ENCODE measurements around the gene HDAC7. TPM values are rescaled to one million over a fixed set of nuclear protein-coding genes. Genes with fewer than 3 reads are reported as not detected.
"Not testable (repeated sequence)": the region's sequence is repeated elsewhere in the genome, so short reads cannot be mapped to it uniquely, and the experiment has no call there.

HDAC7 gene
- total RNA-seq, 1 donor from 2014 or later: 55.0 TPM

DNA sequence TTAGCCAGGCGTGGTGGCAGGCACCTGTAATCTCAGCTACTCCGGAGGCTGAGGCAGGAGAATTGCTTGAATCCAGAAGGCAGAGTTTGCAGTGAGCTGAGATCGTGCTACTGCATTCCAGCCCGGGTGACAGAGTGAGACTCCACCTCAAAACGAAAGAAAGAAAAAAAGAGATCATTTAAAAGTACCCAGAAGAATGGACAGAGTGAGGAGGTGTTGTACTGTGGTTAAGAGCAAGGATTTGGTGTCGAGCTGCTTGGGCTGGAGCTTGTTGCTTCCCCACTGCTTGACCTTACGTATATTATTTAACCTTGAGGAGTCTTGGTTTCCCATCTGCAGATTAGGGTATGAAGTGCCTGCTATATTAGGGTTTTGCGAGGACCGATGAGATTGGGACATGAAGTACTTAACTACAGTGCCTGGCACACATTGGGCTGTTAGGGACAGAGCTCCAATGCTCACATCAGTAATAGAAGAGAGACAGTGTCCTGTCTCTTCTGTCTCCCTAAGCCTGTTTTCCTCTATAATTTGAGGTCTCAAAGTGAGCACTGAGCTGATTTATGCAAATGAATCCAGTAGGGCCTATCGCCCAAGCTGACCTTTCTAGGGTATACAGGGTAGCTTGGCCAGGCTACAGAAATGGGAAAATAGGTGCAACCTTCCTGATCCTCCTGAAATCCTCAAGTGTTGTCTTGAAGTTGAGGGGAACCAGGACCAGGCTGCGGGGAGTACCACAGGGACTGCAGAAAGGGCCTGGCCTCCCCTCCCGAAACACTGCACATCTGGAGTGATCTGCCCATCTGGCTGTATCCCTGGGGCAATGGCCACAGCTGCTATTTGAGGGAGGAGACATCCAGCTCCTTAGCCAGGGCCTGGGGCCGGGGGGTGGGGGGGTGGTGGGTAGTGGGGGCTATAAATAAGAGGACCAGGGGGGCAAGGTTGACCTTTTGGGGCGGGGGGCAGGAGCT lies 8.6 kb upstream of the HDAC7 start:
- no peak for DNase-seq

GRCh38 chr12:47825173-47825639 lies 5.5 kb upstream of the HDAC7 start:
- DNase-seq: no peak

DNA sequence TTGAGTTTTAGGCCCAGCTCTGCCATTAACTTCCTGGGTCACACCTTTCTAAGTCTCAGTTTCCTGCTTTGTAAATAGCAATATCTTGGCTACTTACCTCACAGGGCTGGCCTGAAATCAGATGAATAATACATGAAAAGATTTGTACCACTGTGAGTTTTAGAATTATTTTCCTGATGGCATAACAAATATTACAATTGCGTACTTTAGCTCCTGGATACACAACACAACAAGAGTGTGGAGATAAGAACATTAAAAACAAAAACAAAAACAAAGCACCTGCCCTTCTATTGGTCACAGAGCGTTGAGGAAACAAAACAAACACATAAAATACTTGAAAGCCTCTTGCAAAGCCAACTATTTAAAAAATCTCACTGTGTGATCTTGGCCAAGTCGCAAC lies 4.9 kb upstream of the HDAC7 start:
- DNase-seq: no peak

- no peak for DNase-seq
These were observed 4.5 kb upstream of the HDAC7 start for GRCh38 chr12:47824198-47824597.

DNA sequence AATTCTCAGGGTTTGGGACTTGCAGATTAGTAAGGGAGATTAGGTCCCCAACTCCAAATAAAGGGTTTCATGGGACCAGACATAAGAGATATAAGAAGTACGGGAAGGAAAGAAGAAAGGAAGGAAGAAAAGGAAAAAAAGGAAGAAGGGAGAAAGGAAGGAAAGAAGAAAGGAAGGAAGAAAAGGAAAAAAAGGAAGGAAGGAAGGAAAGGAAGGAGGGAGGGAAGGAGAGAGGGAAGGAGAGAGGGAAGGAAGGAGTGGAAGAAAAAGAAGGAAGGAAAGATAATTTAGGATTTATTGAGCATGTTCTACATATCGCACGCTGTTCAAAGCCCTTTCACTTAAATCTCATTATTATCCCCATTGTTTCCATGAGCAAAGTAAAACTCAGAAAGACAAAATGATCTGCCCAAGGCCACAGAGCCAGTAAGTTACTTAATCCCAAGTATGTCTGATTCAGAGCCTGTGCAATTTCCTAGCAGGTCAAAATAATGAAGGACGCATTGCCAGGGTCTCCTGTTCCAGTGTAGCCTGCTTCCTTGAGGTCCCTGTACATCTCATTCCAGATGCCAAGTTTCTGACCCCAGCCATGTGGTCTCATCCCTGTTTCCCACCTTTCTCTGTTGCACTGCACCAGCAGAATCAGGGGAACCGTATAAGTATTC lies 3.9 kb upstream of the HDAC7 start:
- no peak for DNase-seq

- no peak for DNase-seq
These were observed 3.2 kb upstream of the HDAC7 start for GRCh38 chr12:47822863-47823262.

GRCh38 chr12:47822401-47822800 lies 2.7 kb upstream of the HDAC7 start:
- DNase-seq: no peak

GRCh38 chr12:47821346-47821706 lies 1.6 kb upstream of the HDAC7 start:
- DNase-seq: peak; percentile 45

- peak; percentile 93 for DNase-seq
These were observed 1.1 kb upstream of the HDAC7 start for GRCh38 chr12:47820631-47821345.

DNA sequence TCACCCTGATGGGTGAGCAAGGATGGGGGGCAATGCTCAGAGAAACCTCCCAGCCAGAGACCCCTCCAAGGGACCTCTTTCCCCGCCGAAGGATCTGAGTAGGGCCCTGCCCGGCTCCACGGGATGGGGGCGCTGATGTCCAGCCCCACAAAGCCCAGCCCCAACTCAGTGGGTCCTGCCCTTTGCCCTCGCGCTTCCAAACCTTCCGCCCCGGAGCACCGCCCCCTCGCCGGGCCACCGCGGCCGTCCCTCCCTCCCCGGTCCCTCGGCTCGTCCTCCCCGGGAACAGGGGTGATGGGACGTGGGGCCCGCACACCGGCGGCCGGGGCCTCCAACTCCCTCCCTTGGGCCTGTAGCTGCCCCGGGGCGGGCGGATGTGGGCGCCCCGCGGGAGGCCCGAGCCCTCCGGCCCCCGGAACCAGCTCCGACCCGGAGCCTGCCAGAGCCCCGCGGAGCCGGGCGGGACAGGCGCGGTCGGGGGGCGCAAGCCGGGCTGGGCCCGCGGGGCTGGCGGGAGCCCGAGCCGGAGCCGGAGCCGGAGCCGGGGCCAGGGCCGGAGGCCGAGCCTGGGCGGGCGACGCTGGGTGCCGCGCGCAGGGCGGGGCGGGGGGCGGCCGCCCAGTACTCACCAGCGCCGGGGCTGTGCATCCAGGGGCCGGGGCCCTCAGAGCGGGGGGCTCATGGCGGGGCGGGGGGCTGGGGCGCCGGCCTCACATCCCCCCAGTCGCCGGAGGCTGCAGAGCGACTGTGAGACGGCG lies 386 bp downstream of the HDAC7 start:
- DNase-seq: peak; percentile 51

- peak; percentile 69 for DNase-seq
These were observed 1.1 kb downstream of the HDAC7 start for GRCh38 chr12:47818467-47819137.

DNA sequence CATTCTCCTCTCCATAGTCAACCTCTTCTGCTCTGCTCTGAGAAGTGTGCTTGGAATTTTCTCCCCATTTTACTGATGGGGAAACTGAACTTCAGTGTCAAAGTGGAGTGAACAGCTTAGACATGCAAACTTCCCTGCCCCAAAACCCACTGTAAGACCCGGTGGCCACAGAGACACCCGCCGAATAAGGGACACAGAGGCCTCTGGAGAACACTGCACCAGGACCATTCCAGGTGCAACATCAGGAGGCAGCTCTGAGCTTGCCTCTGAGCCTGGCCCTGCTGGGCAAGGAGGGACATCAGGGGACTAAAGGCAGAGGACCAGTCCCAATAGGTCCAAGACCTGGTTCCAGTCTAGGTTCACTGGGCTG lies 1.7 kb downstream of the HDAC7 start:
- no peak for DNase-seq

- no peak for DNase-seq
These were observed 2.3 kb downstream of the HDAC7 start for GRCh38 chr12:47817272-47818006.

GRCh38 chr12:47816403-47817271 lies 3.1 kb downstream of the HDAC7 start:
- DNase-seq: peak; percentile 92

GRCh38 chr12:47815447-47815846 lies 4.3 kb downstream of the HDAC7 start:
- DNase-seq: not testable (repeated sequence)

- DNase-seq: no peak
These were observed 5.0 kb downstream of the HDAC7 start for GRCh38 chr12:47814539-47815170.

- DNase-seq: peak; percentile 44
These were observed 6.0 kb downstream of the HDAC7 start for GRCh38 chr12:47813511-47814196.

- DNase-seq: peak; percentile 82
These were observed 6.7 kb downstream of the HDAC7 start for GRCh38 chr12:47812797-47813510.
